HG03196 (cell line): ENCODE results near the gene PSMD13.

Experiments
- ATAC-seq: cut with Tn5 transposase; IDR thresholded peaks from one replicate; pipeline ENCODE4 v1.9.1; 2021; ENCODE audit not compliant: unreplicated experiment

Gene PSMD13

DNA sequence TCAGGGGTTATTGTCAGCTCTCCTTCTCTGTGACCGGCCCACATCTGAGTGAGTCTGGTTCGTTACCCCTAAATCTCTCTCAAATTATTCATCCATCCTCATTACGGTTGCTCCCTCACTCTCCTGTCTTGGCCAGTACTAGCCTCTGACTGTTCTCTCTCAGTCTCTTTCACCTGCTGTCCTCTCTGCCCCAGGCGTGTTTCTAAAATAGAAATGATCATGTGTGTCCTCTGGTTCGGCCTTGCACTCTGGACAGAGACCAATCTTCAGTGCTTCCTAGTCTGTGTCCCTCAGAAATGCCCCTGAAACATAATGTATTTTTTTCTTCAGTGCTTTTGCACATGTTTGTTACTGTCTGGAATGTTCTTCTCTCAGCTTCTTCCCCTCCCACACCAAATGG lies 4.9 kb downstream of the PSMD13 start:
- ATAC-seq, result no peak

DNA sequence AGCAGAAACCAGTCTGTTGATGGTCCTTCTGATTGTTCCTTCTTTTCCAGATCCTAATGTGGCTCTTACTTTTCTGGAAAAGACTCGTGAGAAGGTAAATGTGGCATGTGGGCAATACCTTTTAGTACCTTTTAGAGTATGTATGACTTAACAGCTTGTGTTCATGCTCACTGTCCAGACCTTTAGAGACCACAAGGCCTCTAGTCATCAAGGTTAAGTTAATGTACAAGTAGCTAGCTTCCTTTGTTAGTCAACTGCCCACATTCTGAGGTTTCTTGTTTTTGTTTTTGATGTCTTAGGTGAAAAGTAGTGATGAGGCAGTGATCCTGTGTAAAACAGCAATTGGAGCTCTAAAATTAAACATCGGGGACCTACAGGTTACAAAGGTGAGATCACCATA lies 7.6 kb downstream of the PSMD13 start:
- no peak for ATAC-seq

DNA sequence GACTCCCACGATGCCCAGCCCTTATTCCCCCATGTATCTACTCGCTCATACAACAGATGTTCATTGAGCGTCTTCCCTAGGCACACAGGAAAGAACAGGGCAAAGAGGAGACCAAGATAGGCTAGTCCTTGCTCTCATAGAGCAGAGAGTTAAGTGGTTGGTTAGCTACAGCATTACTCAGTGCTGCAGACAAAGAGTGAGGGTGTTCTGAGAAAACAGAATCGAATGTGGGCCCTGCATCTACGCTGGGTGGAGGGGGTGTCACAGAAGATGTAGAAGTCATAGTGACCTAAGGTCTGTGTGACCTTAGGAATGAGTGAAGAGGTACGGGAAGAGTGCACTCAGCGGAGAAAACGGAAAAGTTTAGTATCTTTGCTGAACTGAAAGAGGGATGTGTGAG lies 12.3 kb downstream of the PSMD13 start:
- no peak for ATAC-seq

DNA sequence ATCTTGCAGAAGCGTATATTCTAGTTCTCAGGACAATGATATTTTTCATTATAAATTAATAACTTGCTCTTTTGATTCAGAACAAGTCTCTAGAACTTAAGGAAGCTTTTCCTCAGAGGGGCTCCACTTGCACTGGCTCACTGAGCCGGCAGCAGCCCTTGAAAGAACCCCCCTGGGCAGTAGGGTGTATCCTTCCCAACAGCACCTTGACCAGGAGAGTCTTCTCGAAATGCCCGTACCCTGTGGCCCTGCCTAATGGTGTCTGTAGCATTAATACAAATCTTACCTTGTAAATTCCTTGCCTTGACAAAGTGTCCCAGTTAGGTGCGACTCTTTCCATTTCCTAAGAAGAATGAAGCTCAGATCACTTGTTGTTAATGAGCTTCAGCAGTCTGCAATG lies 13.5 kb downstream of the PSMD13 start:
- ATAC-seq, result no peak

DNA sequence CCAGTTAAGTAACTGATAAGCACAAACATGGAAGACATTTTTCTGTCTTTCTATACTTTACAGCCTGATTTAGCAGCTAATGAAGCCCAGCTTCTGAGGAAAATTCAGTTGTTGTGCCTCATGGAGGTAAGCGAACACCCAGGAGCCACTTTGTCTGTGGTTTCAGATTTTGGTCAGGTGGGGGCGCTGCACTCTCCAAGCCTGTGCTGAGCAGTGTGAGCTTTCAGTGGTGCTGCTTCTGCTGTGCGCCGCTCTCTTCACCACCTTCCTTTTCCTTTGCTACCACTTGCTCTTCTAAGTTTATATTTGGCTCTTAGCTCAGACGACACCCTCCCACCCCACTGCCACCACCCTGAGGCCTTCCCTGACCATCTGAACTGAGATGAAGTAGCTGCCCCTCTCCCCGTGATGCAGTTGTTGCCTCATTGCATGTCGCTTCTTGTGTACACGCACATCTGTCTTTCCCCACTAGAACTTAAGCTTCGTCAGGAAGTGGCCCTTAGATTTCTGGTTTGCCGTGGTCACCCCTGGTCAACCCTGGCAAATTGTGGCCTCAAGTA lies 14.0 kb downstream of the PSMD13 start:
- no peak for ATAC-seq

DNA sequence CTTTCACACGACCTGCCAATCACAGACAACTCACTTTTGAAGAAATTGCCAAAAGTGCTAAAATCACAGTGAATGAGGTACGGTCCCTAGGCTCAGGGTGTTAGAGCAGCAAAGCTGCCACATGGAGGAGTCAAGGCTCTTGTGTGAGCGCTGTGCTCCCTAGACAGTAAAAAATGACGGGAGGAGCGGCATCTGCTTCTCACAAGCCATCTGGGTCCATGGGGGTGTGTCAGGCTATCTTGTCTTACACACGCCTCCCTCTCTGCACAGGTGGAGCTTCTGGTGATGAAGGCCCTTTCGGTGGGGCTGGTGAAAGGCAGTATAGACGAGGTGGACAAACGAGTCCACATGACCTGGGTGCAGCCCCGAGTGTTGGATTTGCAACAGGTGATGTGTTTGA lies 14.8 kb downstream of the PSMD13 start:
- no peak for ATAC-seq

DNA sequence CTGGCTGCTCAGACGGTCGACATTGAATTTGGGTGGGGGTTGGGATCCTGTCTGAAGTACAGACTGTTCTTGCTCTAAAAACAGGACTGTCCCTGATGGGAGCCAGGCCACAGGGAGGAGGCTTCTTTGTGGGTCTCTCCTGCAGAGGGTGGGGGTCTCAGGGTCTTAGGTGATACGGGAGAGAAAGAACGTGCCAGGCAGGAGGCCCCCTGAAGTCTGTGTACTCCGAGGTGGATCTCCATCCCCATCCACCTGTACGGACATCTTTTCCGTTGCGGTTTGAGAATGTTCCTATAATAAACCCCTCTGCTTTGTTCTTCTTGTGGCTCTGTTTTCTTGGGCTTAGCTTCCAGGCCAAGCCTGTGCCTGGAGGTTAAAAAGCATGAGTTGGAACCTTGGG lies 15.9 kb downstream of the PSMD13 start:
- ATAC-seq, result no peak

DNA sequence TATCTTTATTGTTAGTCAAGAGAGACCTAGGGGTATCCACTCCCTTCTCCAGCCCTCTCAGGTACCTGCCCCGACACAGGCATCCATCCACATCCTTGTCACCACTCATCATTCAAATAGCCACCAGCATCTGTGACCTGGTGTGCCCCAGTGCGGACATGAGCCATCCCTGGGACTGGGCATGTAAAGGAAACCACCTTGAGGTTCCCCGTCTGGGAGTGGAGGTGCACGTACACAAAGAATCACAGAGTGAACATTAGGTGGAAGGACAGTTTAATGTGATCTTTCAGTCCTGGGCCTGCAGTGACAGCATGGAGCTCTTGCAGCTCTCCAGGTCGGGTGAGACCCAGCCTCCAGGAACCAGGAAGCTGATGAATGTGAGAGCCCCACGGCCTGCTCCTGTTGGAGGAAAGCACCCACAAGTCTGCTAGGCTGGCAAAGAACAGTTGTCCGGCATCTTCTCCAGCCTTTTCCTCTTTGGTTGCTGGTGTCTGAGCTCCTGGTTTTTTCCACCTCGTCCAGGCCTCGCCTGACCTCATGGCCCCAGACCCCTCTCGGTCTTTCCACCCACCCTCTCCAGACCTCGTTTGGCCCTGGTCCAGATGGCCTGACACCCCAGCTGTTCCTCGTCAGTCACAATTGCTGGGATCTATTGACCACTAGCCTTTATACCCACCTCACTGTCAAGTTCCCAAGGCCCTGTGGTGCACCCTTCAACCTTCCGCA lies 16.5 kb downstream of the PSMD13 start:
- ATAC-seq, result no peak

DNA sequence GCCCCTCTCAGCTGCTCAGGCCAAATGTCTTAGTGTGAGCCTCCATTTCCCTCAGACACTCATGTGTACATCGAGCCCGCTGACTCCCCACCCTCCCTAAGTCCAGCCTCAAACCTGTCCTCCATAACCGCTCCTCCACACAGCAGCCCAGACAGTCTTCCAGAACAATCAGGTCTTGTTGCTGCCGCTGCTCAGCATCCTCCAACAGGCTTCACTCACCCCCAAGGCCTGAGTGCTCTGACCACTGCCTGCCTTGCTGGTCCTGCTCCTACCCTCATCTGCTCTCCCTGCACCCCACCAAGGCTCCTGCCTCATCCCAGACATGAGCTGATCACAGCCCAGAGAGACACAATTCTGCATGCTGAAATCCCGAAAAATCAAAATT lies 17.1 kb downstream of the PSMD13 start:
- ATAC-seq, result no peak

DNA sequence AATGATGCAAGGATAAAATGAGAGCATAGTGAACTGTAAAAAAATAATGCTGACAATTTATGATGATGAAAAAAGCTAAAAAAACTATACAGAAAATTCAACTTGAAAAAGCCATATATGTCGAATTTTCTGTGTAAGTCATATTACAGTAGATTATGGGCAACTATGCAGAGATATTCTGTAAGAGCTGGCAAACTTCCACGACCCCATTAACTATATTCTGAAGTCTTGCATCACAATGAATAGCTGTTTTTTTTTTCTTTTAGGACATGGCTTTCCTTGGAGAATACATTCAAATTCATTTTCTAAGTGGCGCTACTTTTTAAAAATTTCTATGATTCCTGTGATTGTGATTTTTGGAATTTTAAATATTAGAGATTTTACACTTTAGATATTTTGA lies 18.4 kb downstream of the PSMD13 start:
- no peak for ATAC-seq

DNA sequence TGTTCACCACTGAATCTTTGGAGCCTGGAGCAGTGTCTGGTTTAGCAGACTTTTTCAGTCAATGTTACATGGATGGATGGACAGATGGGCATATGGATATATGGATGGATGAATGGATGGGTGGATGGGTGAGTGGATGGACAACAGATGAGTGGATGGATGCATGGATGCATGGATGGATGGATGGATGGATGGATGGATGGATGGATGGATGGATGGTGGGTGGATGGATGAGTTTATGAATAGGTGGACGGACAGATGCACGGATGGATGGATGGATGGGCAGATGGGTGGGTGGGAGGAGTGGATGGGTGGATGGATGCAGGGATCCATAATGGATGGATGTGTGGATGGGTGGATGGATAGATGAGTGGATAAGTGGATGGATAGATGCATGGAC lies 19.0 kb downstream of the PSMD13 start:
- no peak for ATAC-seq

DNA sequence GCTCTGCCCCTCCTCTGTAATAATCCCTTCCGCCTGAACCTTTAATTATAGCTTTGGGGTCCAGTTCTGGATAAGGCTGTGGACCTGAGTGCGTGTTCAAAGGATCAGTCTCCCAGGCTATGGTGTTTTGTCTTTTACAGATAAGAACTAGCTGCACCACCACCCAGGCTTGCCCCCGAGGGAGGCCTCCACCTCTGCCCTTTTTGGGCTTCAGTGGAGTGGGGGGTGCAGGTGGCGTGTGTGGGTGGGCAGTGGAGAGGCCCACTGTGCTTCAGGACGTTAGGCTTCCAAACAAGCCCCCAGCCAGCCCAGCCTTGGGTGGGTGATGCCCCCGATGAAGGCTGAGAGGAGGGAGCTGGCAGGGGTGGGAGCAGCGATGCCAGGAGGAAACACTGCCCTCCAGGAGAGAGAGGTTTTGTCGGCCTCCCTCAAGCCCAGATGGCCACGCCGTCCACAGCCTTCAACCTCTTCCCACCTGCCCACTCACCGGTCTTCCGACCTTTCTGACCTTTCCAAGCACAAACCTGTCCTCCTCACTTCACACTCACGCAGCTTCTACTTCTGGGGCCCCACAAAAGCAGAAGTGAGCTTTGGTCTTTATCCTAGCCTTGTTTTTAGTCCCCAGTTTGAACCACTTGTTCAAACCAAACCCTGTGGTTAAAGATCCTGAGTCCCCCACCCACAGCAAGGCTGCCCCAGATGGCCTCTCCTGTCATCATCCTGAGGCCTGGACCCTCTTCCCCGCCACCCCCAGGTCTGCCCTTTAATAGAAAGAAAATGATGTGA lies 20.4 kb downstream of the PSMD13 start:
- ATAC-seq, result no peak

DNA sequence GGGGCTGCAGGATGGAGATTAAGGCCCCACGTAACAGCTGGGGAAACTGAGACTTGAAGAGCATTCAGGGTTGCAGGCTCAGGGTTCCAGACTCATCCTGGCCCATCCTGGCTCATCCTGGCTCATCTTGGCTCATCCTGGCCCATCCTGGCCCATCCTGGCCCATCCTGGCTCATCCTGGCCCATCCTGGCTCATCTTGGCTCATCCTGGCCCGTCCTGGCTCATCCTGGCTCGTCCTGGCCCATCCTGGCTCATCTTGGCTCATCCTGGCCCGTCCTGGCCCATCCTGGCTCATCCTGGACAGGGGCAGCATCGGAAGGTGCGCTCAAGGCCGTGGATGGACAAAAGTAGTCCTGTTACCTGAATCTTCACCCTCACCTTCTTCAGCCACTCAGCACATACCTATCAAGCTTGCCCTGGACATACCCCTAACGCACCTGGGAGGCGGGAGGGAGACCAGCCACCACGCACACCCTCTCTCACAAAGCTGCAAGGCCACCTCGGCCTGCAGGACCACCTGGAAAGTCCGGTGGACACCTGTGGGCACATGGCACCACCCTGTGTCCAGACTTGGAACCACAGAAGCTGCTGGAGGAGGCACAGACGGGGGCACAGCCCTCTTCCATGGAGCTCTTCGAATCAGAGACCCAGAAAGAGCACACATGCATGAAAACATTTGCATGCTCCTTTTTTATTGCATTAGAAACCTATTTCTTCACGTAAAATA lies 21.2 kb downstream of the PSMD13 start:
- no peak for ATAC-seq

DNA sequence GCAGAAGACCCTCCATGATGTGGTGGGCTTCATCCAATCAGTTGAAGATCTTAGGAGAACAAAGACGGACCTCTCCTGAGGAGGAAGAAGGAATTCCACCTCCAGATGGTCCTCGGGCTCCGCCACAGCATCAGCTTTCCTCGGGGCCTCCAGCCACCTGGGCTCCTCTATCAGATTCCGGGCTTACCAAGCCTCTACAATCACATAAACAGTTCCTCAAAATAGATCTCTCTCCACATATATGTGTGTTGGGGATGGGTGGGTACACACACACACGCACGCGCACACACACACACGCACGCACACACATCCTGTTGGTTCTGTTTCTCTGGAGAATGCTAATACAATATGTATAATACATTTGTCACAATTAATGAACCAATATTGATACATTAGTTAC lies 22.6 kb downstream of the PSMD13 start:
- ATAC-seq, result no peak

DNA sequence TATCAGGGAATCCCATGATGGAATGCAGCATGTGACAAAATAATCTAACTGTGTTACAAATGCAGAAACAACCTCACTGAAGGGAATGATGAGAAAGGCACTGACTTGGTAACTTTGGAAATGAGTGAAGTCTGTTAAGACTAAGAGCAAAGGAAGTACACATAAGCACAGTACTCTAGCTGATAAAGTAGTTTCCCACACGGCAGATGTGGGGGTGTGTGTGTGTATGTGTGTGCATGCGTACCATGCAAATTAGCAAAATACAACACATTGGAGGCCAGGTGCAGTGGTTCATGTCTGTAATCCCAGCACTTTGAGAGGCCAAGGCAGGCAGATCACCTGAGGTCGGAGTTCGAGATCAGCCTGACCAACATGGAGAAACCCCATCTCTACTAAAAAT lies 24.8 kb downstream of the PSMD13 start:
- ATAC-seq, result no peak

DNA sequence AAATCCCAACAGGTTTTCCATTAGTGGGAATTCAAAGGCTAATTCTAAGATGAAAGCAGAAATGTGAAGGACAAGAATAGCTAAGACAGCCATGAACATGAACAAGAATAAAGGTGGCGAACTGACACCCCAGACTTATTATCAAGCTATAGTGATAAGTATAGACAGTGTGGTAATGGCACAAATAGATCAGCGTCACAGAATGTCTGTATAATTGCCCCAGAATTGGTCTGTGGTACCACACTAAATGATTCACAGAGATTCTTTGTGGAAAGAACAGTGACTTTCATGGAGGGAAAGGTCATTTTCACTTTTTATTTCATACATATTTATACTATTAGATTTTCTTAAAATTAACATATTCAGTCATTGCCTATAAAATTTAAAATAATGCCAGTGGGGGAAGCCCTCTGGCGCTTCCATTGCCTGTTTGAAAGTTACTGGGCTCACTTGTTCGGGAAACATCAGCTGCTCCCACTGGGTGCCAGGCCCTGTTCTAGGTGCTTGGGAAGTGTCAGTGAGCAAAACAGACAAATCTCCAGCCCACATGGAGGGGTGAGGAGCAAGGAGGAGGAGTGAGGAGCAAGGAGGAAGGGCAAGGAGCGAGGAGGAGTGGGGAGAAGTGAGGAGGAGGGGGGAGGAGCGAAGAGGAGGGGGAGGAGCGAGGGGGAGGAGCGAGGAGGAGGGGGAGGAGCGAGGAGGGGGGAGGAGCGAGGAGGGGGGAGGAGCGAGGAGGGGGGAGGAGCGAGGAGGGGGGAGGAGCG lies 30.1 kb downstream of the PSMD13 start:
- no peak for ATAC-seq

DNA sequence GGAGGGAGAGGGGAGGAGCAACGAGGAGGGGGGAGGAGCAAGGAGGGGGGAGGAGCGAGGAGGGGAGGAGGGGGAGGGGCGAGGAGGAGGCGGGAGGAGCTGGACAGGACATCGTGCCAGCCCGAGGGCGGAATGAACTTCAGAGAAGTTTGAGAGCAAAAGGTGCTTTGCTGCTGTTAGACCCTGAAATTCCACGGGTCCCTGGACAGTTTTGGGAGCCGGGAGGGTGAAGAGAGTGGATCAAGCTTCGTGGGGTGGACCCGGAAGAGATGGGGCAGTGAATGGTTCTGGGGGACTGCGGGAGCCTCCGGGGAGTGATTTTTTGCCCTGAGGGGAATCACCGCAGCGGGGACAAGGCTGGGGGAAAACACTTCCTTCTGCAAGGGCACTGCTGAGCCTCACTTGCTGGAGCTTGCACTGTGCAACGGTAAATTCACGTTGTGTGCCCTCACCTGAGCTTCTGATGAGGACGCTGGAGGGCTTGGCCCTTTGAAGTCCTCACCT lies 30.8 kb downstream of the PSMD13 start:
- no peak for ATAC-seq

DNA sequence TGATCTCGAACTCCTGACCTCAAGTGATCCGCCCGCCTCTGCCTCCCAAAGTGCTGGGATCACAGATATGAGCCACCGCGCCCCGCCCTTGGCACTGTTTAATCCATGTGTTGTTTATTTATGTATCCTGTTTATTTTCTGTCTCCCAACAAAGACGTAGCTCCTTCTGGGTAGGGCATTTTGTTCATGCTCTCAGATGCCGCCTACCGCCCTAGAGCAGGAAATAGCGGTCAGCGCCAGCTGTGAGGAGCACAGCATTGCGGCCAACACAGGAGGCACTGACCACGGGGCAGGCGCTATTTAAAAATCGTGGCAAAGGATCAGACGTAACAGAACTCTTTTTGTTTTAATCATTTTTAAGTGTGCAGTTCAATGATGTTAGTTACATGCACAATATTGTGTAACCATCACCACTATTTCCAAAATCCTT lies 32.0 kb downstream of the PSMD13 start:
- peak; percentile 44 for ATAC-seq

DNA sequence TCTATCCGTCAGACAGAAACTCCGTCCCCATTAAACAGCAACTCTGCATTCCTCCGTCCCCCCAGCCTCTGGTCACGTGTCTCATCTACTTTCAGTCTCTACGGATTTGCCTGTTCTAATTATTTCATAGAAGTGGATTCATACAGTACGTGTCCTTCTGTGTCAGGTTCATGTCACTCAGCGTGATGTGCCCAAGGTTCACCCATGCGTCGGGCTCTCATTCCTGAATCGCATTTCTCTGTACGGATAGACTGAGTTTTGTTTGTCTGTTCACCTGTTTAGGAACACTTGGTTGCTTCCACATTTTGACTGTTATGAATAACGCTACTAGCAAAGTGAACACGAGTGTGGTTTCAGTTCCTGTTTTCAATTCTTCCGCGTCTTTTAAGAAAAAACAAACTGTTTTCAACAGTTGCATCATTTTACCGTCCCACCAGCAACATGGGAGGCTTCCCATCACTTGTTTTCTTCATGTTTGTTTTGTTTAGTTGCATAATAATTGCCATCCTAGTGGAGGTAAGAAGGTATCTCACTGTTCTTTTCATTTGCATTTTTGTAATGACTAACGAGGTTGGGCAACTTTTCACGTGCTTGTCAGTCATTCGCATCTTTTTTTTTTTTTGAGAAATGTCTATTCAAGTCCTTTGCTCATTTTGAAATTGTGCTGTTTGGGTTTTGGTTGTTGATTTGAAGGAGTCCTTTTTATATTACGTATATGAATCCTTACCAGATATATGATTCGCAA lies 32.5 kb downstream of the PSMD13 start:
- ATAC-seq, result peak; percentile 70
